ENCODE data around the gene SORCS2.

Gene SORCS2

DNA sequence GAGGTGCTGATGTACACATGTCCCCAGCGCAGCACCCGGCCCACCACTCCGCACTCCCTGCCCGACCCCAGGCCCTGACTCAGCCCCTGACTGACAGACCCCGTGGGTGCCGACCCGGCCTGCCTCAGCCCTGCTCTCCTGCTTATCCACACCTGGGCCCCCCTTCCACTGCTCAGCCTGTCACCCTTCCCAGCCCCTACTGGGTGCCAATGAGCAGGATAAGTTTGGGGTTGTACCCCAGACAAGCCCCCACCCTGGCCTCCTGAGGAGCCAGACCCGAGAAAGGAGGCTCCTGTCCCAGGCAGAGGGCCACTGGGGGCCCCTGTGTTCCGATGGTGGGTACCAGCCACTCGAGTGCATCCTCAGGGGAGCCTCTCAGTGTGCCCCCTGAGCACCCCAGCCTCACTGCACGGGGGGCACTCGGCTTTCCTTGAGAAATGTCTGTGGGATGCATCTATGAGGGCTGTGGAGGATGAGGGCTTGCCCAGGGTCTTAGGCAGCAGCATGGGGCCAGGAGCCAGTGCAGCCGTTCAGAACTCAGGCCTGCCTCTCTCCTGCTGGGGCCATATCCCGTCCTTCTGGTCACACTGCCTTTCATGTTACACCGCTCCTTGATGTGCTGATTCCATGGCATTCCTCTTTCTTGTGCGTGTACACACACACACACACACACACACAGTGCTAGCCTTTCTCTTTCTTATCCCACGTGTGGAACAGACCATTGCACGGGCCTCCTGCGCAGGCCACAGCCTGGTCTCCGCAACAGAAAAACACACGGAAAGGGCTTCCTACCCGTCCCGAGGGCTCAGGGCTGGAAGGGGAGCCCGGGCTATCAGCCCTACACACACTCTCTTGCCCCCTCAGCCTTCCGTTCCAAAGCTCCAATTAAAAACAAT, 462.5 kb downstream of the SORCS2 start:
- H3K27ac ChIP-seq (ENCODE audit: low read depth, low read length), result no peak overlapping the region
- H3K4me2 ChIP-seq (ENCODE audit: low read length), result no peak overlapping the region
- H3K27me3 ChIP-seq (ENCODE audit: control insufficient read depth, low read length), result no peaks in the 10 kb centered on the region

DNA sequence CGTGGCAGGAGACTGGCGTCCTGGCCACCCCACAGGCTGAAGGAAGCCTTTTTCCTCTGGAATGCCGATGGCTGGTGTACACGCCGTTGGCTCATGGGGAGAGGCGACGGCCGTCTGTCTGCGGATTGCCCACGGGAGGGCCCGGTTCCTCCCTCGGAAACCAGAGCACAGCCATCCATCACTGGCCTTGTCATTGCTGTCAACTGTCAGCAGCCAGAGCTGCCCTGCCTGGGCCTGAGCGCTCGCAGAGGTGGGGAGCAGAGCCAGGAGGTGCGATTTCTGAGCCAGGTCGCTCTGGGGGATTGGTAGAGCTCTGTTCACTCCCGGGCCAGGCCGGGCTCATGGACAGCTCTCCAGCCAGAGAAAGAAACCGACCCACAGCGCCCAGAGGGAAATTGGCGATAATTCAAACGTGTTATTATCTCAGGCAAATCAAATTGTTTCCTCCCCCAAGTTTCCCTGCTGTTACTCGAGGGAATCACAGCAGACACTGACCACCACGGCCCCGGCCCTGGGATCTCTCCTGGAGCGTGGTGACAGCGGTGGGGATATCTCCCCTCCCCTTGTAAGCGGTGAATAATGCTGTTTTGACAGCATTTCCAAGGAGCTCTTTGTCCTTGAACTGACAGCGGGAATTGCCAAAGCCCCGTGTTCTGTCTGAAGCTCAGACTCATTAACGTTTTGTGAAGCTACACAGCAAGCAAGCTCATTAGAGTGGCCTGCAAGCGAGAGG, 463.3 kb downstream of the SORCS2 start:
- Histone ChIP-seq H4K20me1 (ENCODE audit: control insufficient read depth, insufficient read depth, low read depth, low read length) (no peaks in the 10 kb centered on the region), H3K4me1 (ENCODE audit: control insufficient read depth, low read length) (peaks cover 13% of the 10 kb centered on the region), H3K27me3 (ENCODE audit: control insufficient read depth, low read length) (no peaks in the 10 kb centered on the region), H3K79me2 (ENCODE audit: control insufficient read depth, low read length) (no peaks in the 10 kb centered on the region), H3K9me3 (ENCODE audit: control insufficient read depth, insufficient read depth, low read length) (no peaks in the 10 kb centered on the region), H3K36me3 (ENCODE audit: control insufficient read depth, low read length) (no peaks in the 10 kb centered on the region), H3K4me3 (ENCODE audit: low read length) (no peak overlapping the region), H3K9me2 (replicated peaks; ENCODE audit: control insufficient read depth, low read length) (no peaks in the 10 kb centered on the region), H3K27ac (ENCODE audit: low read depth, low read length) (no peak overlapping the region), H3F3A (ENCODE audit: control insufficient read depth, insufficient read depth) (no peaks in the 10 kb centered on the region), H3K4me2 (ENCODE audit: low read length) (no peak overlapping the region)
- TF ChIP-seq, protein P1, sequence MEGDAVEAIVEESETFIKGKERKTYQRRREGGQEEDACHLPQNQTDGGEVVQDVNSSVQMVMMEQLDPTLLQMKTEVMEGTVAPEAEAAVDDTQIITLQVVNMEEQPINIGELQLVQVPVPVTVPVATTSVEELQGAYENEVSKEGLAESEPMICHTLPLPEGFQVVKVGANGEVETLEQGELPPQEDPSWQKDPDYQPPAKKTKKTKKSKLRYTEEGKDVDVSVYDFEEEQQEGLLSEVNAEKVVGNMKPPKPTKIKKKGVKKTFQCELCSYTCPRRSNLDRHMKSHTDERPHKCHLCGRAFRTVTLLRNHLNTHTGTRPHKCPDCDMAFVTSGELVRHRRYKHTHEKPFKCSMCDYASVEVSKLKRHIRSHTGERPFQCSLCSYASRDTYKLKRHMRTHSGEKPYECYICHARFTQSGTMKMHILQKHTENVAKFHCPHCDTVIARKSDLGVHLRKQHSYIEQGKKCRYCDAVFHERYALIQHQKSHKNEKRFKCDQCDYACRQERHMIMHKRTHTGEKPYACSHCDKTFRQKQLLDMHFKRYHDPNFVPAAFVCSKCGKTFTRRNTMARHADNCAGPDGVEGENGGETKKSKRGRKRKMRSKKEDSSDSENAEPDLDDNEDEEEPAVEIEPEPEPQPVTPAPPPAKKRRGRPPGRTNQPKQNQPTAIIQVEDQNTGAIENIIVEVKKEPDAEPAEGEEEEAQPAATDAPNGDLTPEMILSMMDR (IDR thresholded peaks at IDR 0.05; ENCODE audit: low read depth, low read length, poor library complexity, severe bottlenecking), result no peak
- TF ChIP-seq EZH2phosphoT487 (IDR thresholded peaks at IDR 0.05; ENCODE audit: borderline replicate concordance, low read length), result no peak

More for the DNA sequence above, 462.5 kb downstream of the SORCS2 start:
- no peak for TF ChIP-seq EZH2phosphoT487 (IDR thresholded peaks at IDR 0.05; ENCODE audit: borderline replicate concordance, low read length)
- TF ChIP-seq, protein P1 (IDR thresholded peaks at IDR 0.05; ENCODE audit: low read depth, low read length, poor library complexity, severe bottlenecking), result no peak
- H3K4me1 ChIP-seq (ENCODE audit: control insufficient read depth, low read length), result peaks cover 21% of the 10 kb centered on the region
- no peak overlapping the region for H3K4me3 ChIP-seq (ENCODE audit: low read length)
- no peaks in the 10 kb centered on the region for H4K20me1 ChIP-seq (ENCODE audit: control insufficient read depth, insufficient read depth, low read depth, low read length)
- H3K79me2 ChIP-seq (ENCODE audit: control insufficient read depth, low read length), result no peaks in the 10 kb centered on the region
- no peaks in the 10 kb centered on the region for H3K9me3 ChIP-seq (ENCODE audit: control insufficient read depth, insufficient read depth, low read length)
- no peaks in the 10 kb centered on the region for H3K9me2 ChIP-seq (replicated peaks; ENCODE audit: control insufficient read depth, low read length)
- H3K36me3 ChIP-seq (ENCODE audit: control insufficient read depth, low read length), result no peaks in the 10 kb centered on the region
- H3F3A ChIP-seq (ENCODE audit: control insufficient read depth, insufficient read depth), result peaks cover 3% of the 10 kb centered on the region; the same call in 1 of the 2 replicates

DNA sequence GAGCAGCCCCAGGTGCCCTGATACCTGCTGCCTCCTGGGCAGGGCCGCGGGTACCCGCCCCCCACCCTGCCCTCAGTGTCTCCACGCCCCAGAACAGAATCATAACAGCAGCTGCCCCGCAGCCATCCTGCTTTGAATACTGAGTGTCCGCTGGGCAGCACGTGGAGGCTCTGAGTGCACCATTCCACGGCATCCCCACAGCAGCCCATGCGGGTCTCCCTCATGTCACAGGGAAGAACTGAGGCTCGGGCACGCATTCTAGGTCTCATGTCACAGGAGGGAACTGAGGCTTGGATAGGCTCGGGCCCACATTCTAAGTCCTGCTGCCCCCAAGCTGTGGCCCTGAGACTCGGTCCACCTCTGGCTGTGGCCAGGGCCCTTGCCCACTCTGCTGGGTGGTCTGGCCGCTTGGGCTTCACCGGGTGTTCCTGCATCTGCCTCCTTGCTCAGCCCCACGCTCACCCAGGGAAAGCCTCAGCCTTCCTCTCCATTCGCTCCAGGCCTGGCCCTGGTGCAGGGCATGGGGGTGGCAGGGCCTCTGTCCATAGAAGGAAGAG, 464.0 kb downstream of the SORCS2 start:
- no peaks in the 10 kb centered on the region for H3K27me3 ChIP-seq (ENCODE audit: control insufficient read depth, low read length)
- H4K20me1 ChIP-seq (ENCODE audit: control insufficient read depth, insufficient read depth, low read depth, low read length), result no peaks in the 10 kb centered on the region
- H3K9me2 ChIP-seq (replicated peaks; ENCODE audit: control insufficient read depth, low read length), result no peaks in the 10 kb centered on the region
- H3K4me3 ChIP-seq (ENCODE audit: low read length), result no peak overlapping the region
- H3F3A ChIP-seq (ENCODE audit: control insufficient read depth, insufficient read depth), result no peaks in the 10 kb centered on the region
- H3K9me3 ChIP-seq (ENCODE audit: control insufficient read depth, insufficient read depth, low read length), result no peaks in the 10 kb centered on the region
- no peaks in the 10 kb centered on the region for H3K79me2 ChIP-seq (ENCODE audit: control insufficient read depth, low read length)
- no peaks in the 10 kb centered on the region for H3K36me3 ChIP-seq (ENCODE audit: control insufficient read depth, low read length)
- no peak overlapping the region for H3K4me2 ChIP-seq (ENCODE audit: low read length)
- no peak overlapping the region for H3K27ac ChIP-seq (ENCODE audit: low read depth, low read length)
- peaks cover 6% of the 10 kb centered on the region for H3K4me1 ChIP-seq (ENCODE audit: control insufficient read depth, low read length)
- no peak for TF ChIP-seq EZH2phosphoT487 (IDR thresholded peaks at IDR 0.05; ENCODE audit: borderline replicate concordance, low read length)
- TF ChIP-seq, protein P1 (IDR thresholded peaks at IDR 0.05; ENCODE audit: low read depth, low read length, poor library complexity, severe bottlenecking), result no peak

Data from DOHH2 (cell line).